ENCODE data around the gene TMEM151A. TPM values are rescaled to one million over a fixed set of nuclear protein-coding genes. Genes with fewer than 3 reads are reported as not detected.
A peak's percentile ranks its signal among the peaks of the same experiment; 100 is the strongest.

Gene TMEM151A
- total and polyA plus RNA-seq, 2 of the 4 experiments (the other 2 are of a cell fraction): 0.03 TPM; not detected in 1

DNA sequence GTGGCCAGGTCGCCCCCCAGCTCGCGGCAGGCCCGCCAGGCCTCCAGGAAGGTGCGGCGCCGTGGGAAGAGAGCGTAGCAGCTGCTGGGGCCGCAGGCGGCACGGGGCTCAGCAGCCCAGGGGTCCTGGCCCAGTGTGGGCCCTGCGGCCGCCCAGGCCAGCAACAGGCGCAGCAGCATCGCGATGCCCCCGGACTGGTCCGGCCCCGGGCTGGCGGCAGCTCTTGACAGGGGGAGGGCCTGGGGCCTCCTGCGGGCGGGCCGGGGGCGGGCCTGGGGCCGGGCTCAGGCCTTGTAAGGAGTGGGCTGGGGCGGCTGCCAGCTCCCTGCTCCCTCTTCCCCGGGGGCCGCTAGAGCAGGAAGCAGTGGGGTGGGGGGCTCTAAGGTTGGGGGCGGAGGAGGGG lies 25.2 kb downstream of the TMEM151A start, which contains the start of gene CD248:
CD248 (minus strand) TSS at position 196 of the 403 bp plus-strand sequence; CDS start at position 179, 17 bp downstream.
- Histone ChIP-seq H2AK9ac (replicated peaks; ENCODE audit: low read depth, low read length, poor library complexity) (peak within 1 kb of the TSS; percentile 93), H3K14ac (replicated peaks; ENCODE audit: low read depth, low read length) (peak within 1 kb of the TSS; percentile 100), H2AFZ (replicated peaks; ENCODE audit: low read length, poor library complexity) (peak within 1 kb of the TSS; percentile 89), H3K23ac (ENCODE audit: low read depth, low read length) (peak within 1 kb of the TSS; percentile 100), H2BK120ac (ENCODE audit: low read depth, low read length) (peak within 1 kb of the TSS; percentile 100), H2BK15ac (ENCODE audit: low read depth, low read length) (peak within 1 kb of the TSS; percentile 94; the same call in 2 of the 3 replicates), H3K9me3 (ENCODE audit: control insufficient read depth, insufficient read depth, low read length) (no peaks in the 10 kb centered on the region), H3K4me2 (ENCODE audit: low read depth, low read length) (peak within 1 kb of the TSS; percentile 85), H4K20me1 (ENCODE audit: insufficient read depth, low read length) (peaks cover 39% of the 10 kb centered on the region), H4K8ac (ENCODE audit: low read depth in 2 of 2, low read length in 2 of 2) (peak within 1 kb of the TSS; percentile 85 to 99), H3K27ac (ENCODE audit: insufficient read depth, low read length) (peak within 1 kb of the TSS; percentile 100), H3K4me3 (ENCODE audit: insufficient read depth, low read depth, low read length) (peak within 1 kb of the TSS; percentile 72), H3K9ac (ENCODE audit: low read depth, low read length) (peak within 1 kb of the TSS; percentile 95), H3K36me3 (ENCODE audit: control insufficient read depth, insufficient read depth, low read length) (no peaks in the 10 kb centered on the region), H3K9me1 (ENCODE audit: insufficient read depth, low read length) (peaks cover 11% of the 10 kb centered on the region), H4K5ac (ENCODE audit: low read depth, low read length) (peak within 1 kb of the TSS; percentile 97), H2AK5ac (ENCODE audit: low read depth, low read length) (peak within 1 kb of the TSS; percentile 100), H3K27me3 (ENCODE audit: control insufficient read depth, insufficient read depth, low read length) (no peaks in the 10 kb centered on the region), H4K91ac (ENCODE audit: insufficient read depth, low read depth, low read length) (peak within 1 kb of the TSS; percentile 99), H3K4ac (ENCODE audit: low read depth, low read length) (peak within 1 kb of the TSS; percentile 100), H3K79me1 (ENCODE audit: low read depth in 1 of 2, low read length in 2 of 2) (peaks cover 0 to 42% of the 10 kb centered on the region in 2 experiments; a peak in 2 of 4 replicates), H3K4me1 (ENCODE audit: control insufficient read depth, insufficient read depth, low read length) (peaks cover 32% of the 10 kb centered on the region), H3K18ac (ENCODE audit: low read depth, low read length) (peak within 1 kb of the TSS; percentile 97), H2BK5ac (ENCODE audit: low read depth, low read length, poor library complexity, severe bottlenecking) (peak within 1 kb of the TSS; percentile 100), H2BK20ac (ENCODE audit: low read depth, low read length) (peak within 1 kb of the TSS; percentile 100), H3K56ac (ENCODE audit: extremely low read depth, insufficient read depth, low read length) (peak within 1 kb of the TSS; percentile 98)
- ChIA-PET CTCF (no interaction called here), POLR2A (ENCODE audit: unreplicated experiment) (interaction anchor here (0.7 to 1.2 kb wide), 5 partner anchors 10 to 28 kb away, joined by 3 to 16 read pairs (median 5); partner anchors contain the start of genes RIN1 and YIF1A)
- BruUV-seq (replicated peaks): no TSS peak
- peak; percentile 51 for ATAC-seq (ENCODE audit: low read depth)
- 2% methylated on average over 10 of the region's 29 CpGs; no CpG with 5 or more reads in 1 of the 2 experiments for WGBS, 2 experiments (ENCODE audit: extremely low coverage in 2 of 2, insufficient read length in 1 of 2)
- in situ Hi-C loops (cut with MboI; ENCODE audit: low sequenced_read_pairs): no loop called here
- intact Hi-C loops (cut with micrococcal nuclease): no loop called here
- dilution Hi-C loops (cut with HindIII; ENCODE audit: low sequenced_read_pairs, unreplicated experiment): no loop called here
- TF ChIP-seq MAZ (IDR thresholded peaks at IDR 0.05; ENCODE audit: borderline replicate concordance, low read depth, low read length) (0 out of 2 replicates have a peak, but pooled peaks have one; percentile 10), POLR2A (IDR thresholded peaks at IDR 0.05; ENCODE audit: low read depth, low read length) (peak; percentile 89), SMC3 (IDR thresholded peaks at IDR 0.05; ENCODE audit: low read depth, low read length) (no peak)
- peak; percentile 78 for DNase-seq

All from IMR-90 (cell line).